ENCODE data around the gene CEP89.
"Not testable (repeated sequence)": the region's sequence is repeated elsewhere in the genome, so short reads cannot be mapped to it uniquely, and the experiment has no call there.

- not testable (repeated sequence) for TF ChIP-seq CTCF, POLR2A, EP300 (IDR thresholded peaks at IDR 0.05)
Measured at GRCh38 chr19:32832094-32832493, 139.7 kb downstream of the CEP89 start.
